Erythroblast (primary cell): ENCODE measurements around the gene IQCF6.

Source experiments
- GATA1 ChIP-seq: IDR thresholded peaks from 2 replicates; pipeline ENCODE4 v1.6.1; 2011; ENCODE audit warnings: low read depth, mild to moderate bottlenecking, control low read depth, low read length, moderate library complexity
- POLR2A ChIP-seq: IDR thresholded peaks from 2 replicates; pipeline ENCODE4 v1.6.1; 2011; ENCODE audit warnings: mild to moderate bottlenecking, low read length

DNA sequence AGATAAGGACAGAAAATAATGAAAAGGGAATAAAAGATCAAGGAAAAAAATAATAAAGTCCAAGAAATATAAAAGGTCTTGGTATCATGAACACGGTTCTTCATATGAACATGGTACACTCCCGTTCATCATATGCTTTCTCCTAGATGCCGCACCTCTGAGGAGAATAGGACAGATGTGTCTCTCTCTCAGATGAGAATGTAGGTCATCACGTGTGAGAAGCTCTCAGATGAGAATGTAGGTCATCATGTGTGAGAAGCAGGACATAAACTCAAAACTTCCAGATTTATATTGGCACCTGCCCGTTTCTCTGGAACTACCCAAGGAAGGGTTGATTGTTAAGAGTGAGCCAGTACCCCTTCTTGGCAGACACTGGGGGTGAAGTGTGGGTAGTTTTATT is 29.9 kb upstream of the IQCF6 start:
- TF ChIP-seq POLR2A (no peak), GATA1 (no peak)
